Measurements from ENCODE around the gene PSMG4. TPM values are rescaled to one million over a fixed set of nuclear protein-coding genes. Genes with fewer than 3 reads are reported as not detected.

PSMG4 gene
- polyA plus RNA-seq, 1 experiment, result 24.7 TPM

DNA sequence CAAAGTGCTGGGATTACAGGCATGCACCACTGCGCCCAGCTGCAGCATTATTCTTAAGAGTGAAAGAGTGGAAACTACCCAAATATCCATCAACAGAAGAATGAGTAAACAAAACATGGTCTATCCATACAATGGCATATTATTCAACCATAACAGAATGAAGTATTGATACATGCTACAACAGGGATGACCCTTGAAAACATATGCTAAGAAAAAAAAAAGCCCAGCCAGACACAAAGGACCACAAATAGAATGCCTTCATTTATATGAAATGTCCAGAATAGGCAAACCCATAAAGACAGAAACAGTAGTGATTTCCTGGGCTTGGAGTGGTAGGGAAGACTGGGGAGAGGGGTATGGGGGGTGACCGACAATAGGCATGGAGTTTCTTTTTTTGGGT, 38.4 kb upstream of the PSMG4 start:
- H3K27me3 ChIP-seq (ENCODE audit: control insufficient read depth, insufficient read depth, low read length), result peaks cover 14% of the 10 kb centered on the region
- ChIA-PET POLR2A (no interaction called here), CTCF (interaction anchor here (1.7 kb wide), 2 partner anchors 11 to 231 kb away, joined by 3 to 7 read pairs; no protein-coding TSS in a partner anchor)
- no peak overlapping the region for H3K4me3 ChIP-seq (ENCODE audit: low read depth, low read length)
- TF ChIP-seq, protein P1, sequence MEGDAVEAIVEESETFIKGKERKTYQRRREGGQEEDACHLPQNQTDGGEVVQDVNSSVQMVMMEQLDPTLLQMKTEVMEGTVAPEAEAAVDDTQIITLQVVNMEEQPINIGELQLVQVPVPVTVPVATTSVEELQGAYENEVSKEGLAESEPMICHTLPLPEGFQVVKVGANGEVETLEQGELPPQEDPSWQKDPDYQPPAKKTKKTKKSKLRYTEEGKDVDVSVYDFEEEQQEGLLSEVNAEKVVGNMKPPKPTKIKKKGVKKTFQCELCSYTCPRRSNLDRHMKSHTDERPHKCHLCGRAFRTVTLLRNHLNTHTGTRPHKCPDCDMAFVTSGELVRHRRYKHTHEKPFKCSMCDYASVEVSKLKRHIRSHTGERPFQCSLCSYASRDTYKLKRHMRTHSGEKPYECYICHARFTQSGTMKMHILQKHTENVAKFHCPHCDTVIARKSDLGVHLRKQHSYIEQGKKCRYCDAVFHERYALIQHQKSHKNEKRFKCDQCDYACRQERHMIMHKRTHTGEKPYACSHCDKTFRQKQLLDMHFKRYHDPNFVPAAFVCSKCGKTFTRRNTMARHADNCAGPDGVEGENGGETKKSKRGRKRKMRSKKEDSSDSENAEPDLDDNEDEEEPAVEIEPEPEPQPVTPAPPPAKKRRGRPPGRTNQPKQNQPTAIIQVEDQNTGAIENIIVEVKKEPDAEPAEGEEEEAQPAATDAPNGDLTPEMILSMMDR (IDR thresholded peaks at IDR 0.05; ENCODE audit: insufficient read depth, low read depth, low read length), result no peak
- no peaks in the 10 kb centered on the region for H3K36me3 ChIP-seq (ENCODE audit: control insufficient read depth, insufficient read depth, low read length)
- DNase-seq (ENCODE audit: low read depth), result no peak

DNA sequence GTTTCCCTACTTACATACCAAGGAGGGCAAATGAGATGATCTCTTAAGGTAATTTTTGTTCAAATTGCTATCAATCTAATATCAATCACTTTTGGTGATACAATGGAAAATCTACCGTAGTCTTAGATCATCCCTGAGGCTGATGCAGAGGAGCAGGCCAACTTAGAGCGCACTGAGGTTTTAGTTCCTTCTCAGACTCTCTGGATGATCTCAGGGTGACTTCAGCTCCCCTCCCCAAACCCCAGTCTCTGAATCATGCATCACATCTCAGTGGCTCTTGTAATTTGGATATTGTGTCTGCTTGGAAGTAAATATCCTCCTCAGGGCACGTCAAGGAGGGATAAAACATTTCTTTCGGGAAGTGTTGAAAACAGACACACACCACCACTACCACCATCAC, 37.2 kb upstream of the PSMG4 start:
- H3K27me3 ChIP-seq (ENCODE audit: control insufficient read depth, insufficient read depth, low read length), result peaks cover 22% of the 10 kb centered on the region
- POLR2A ChIA-PET, result no interaction called here
- no peaks in the 10 kb centered on the region for H3K36me3 ChIP-seq (ENCODE audit: control insufficient read depth, insufficient read depth, low read length)
- TF ChIP-seq, protein P1 (IDR thresholded peaks at IDR 0.05; ENCODE audit: insufficient read depth, low read depth, low read length), result no peak
- H3K4me3 ChIP-seq (ENCODE audit: low read depth, low read length), result no peak overlapping the region
- DNase-seq (ENCODE audit: low read depth), result no peak
- CTCF ChIA-PET, result interaction anchor here (1.7 kb wide), 2 partner anchors 9 to 233 kb away, joined by 3 to 7 read pairs; no protein-coding TSS in a partner anchor

DNA sequence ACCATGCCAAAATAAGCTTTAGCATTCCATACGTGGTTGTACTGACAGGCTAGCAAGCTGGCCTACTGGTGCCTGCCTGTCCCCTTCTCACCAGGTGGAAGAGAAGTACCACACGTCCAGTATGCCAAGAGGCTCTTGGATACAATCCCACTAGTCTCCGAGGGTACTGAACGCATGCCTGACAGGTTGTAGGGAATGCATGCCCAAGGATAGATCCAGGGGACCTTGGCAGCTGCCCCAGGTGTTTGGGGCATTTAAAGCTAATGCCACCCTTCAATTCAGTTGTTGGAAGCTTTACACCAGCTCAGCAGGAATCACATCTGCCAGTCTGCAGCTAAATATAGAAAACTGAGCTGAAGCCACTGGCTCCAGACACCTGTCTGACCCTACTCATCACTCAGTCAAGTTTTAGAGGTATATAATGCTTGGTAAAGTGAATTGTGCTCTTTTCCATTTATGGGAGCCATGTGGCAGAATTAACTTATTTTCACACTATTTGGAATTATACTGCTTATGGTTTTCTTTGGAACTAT, 36.2 kb upstream of the PSMG4 start:
- ChIA-PET CTCF (interaction anchor here (0.8 to 1.7 kb wide), 3 partner anchors 9 to 13 kb away, joined by 3 to 4 read pairs (median 4); no protein-coding TSS in a partner anchor), POLR2A (no interaction called here)
- DNase-seq (ENCODE audit: low read depth), result no peak
- TF ChIP-seq, protein P1 (IDR thresholded peaks at IDR 0.05; ENCODE audit: insufficient read depth, low read depth, low read length), result no peak
- Histone ChIP-seq H3K36me3 (ENCODE audit: control insufficient read depth, insufficient read depth, low read length) (no peaks in the 10 kb centered on the region), H3K4me3 (ENCODE audit: low read depth, low read length) (no peak overlapping the region), H3K27me3 (ENCODE audit: control insufficient read depth, insufficient read depth, low read length) (peaks cover 29% of the 10 kb centered on the region)

DNA sequence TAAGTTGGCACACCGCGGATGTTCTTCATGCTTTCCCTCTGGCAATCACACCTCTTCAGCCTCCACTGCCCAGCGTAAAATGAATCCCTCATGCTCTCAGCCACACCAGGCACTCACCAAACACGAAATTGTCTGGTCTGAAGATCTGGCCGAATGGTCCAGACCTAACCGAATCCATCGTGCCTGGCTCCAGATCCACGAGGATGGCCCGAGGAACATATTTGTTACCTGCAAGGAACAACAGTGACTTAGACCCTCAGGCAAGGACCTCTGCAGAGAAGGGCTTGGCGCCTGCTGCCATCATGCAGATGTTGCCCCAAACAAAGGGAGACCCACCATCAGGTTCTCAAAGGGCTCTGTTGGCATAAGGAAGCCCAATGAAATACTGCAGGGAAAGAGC, 32.7 kb upstream of the PSMG4 start:
- peaks cover 40% of the 10 kb centered on the region for H3K27me3 ChIP-seq (ENCODE audit: control insufficient read depth, insufficient read depth, low read length)
- POLR2A ChIA-PET, result no interaction called here
- CTCF ChIA-PET, result interaction anchor here (1.6 kb wide), 1 partner anchor 14 kb away, joined by 4 read pairs; no protein-coding TSS in a partner anchor

More for the DNA sequence above, 32.7 kb upstream of the PSMG4 start:
- Histone ChIP-seq H3K36me3 (ENCODE audit: control insufficient read depth, insufficient read depth, low read length) (no peaks in the 10 kb centered on the region), H3K4me3 (ENCODE audit: low read depth, low read length) (no peak overlapping the region)
- TF ChIP-seq, protein P1 (IDR thresholded peaks at IDR 0.05; ENCODE audit: insufficient read depth, low read depth, low read length), result no peak
- no peak for DNase-seq (ENCODE audit: low read depth)
